Measurements from ENCODE around the gene LHX4.

LHX4 gene

GRCh38 chr1:180243517-180244221, 13.6 kb downstream of the LHX4 start:
- DNase-seq (ENCODE audit: low spot score): no peak

- DNase-seq (ENCODE audit: low spot score): no peak
Observed at GRCh38 chr1:180244840-180245239, 14.8 kb downstream of the LHX4 start.

- no peak for DNase-seq (ENCODE audit: low spot score)
Observed at GRCh38 chr1:180246579-180246978, 16.5 kb downstream of the LHX4 start.

- DNase-seq (ENCODE audit: low spot score): no peak
Observed at GRCh38 chr1:180247061-180247460, 17.0 kb downstream of the LHX4 start.

GRCh38 chr1:180247580-180247979, 17.5 kb downstream of the LHX4 start:
- no peak for DNase-seq (ENCODE audit: low spot score)

- no peak for DNase-seq (ENCODE audit: low spot score)
Observed at GRCh38 chr1:180248176-180248575, 18.1 kb downstream of the LHX4 start.

- DNase-seq (ENCODE audit: low spot score): no peak
Observed at GRCh38 chr1:180248731-180249681, 18.9 kb downstream of the LHX4 start.

- DNase-seq (ENCODE audit: low spot score): no peak
Observed at GRCh38 chr1:180249725-180250498, 19.8 kb downstream of the LHX4 start.

- no peak for DNase-seq (ENCODE audit: low spot score)
Observed at GRCh38 chr1:180250499-180250770, 20.4 kb downstream of the LHX4 start.

- DNase-seq (ENCODE audit: low spot score): no peak
Observed at GRCh38 chr1:180250883-180251509, 20.9 kb downstream of the LHX4 start.

GRCh38 chr1:180251526-180252305, 21.7 kb downstream of the LHX4 start:
- DNase-seq (ENCODE audit: low spot score): no peak

- DNase-seq (ENCODE audit: low spot score): no peak
Observed at GRCh38 chr1:180252638-180253536, 22.8 kb downstream of the LHX4 start.

- no peak for DNase-seq (ENCODE audit: low spot score)
Observed at GRCh38 chr1:180253585-180254495, 23.8 kb downstream of the LHX4 start.

- no peak for DNase-seq (ENCODE audit: low spot score)
Observed at GRCh38 chr1:180254496-180254819, 24.4 kb downstream of the LHX4 start.

GRCh38 chr1:180254854-180255253, 24.8 kb downstream of the LHX4 start:
- no peak for DNase-seq (ENCODE audit: low spot score)

GRCh38 chr1:180255536-180256340, 25.7 kb downstream of the LHX4 start:
- no peak for DNase-seq (ENCODE audit: low spot score)

GRCh38 chr1:180256341-180257027, 26.4 kb downstream of the LHX4 start:
- no peak for DNase-seq (ENCODE audit: low spot score)

- DNase-seq (ENCODE audit: low spot score): no peak
Observed at GRCh38 chr1:180257028-180257386, 26.9 kb downstream of the LHX4 start.
